Amygdala (tissue), 56 donors: ENCODE measurements around the gene CTDSPL.

ENCODE experiments used
- DNase-seq, 56 donors: peaks; one replicate each; lab custom pipeline; 2025; lab: John Stamatoyannopoulos, UW

Gene CTDSPL

DNA sequence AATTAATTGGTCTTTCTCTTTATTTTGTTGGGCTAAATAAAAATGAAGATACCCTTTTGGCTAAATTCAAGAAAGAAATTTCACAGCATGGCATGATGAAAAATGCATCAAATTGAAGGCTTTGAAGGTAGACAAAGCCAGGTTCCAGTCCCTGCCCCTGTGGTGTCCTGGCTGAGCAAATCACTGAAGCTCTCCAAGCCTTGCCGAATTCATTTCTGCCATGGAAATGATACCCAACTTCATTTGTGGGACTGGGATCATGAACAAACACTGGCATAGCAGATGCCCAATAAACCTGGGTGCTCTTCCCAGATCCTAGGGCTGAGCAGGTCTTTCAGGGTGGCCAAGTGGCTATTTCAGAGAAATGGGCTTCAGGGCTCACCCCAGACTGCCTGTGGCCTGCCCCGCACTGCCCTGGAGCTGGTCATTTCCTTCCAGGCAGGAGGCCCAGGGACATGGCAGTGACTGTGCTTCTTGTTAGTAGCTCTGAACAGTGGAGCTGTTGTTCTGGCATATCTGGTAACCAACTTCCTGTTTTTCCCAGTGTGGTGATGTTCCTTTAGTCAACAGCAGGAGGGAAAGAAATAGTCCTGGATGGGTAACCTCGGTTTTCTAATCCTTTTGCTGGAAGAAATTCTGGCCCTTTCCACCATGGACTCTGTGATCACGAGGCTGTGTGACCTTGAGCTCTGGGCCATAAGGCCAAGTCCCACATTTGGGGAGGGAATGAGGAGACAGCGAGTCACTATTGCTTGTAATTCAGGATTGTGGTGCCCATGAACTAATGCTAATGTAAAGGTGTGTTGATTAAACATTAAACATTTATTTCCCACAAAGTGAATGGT is 47.6 kb downstream of the CTDSPL start:
- DNase-seq = peak in 2 of 56 donors; percentile 26 to 38

DNA sequence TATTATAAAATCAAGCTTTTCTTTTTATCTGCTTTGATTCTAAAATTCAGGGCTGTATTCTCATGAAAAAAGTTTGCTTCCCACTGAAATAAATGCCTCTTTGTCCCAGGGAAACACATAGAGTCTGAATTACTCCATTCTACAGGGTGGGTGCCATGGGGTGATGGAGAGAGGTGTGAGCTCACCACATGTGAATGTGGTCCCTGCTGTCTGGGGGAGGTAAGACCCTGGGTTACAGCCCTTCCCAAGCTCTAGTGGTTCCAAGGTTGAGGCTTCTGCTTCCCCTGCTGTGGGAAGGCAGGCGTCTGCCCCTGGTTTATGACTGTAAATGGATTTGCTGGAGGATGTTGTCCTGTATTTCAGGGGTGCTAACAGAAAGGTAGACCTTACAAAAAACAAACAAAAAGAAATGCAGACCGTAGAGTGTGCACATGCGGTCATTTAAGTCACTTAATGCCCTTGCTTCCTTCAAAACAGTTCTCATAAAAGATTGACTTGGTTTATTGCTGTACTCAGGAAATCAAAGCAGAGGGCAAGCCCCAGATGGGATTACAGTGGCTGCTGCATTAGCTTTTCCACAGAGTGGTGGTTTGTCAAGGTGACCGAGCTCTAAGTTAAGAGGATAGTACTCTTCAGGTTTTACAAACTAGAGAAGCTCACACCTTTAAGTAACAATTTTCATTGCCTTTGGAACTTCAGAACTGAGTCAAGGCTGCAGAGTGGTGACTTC is 49.2 kb downstream of the CTDSPL start:
- DNase-seq = peak in 1 of 56 donors; percentile 17

DNA sequence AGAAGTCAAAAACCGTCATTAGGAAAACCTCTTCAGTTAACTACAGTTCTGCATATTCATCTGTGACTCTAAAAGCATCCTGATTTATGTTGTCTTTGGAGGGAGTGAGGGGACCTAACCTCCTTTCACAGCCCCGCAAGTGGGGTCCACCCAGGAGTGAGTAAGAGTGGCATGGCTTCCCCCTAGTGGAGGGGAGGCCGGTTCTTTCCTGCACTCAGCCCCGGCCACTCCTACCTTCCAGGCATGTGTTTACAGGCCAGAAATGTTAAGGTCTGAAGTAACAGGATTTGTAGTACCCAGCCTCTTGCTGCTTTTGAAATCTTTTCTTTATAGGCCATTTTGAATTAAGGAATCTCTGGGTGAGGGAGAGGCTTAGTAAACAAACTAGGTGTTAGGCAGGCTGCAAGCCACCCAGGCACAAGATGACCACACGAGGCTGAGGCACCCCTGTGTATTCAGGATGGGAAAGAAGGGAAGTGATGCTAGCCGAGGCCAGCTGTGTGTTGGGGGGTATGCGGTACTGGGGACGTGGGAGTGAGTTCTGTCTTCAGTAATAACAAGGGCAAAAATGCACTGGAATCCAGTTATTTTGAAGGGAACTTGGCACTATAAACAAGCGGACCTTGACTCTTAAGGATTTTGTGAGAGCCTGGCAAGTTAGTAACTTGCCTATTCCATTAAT is 50.5 kb downstream of the CTDSPL start:
- DNase-seq = no peak

- DNase-seq = no peak
Measured at GRCh38 chr3:37913522-37913921, 51.8 kb downstream of the CTDSPL start.

DNA sequence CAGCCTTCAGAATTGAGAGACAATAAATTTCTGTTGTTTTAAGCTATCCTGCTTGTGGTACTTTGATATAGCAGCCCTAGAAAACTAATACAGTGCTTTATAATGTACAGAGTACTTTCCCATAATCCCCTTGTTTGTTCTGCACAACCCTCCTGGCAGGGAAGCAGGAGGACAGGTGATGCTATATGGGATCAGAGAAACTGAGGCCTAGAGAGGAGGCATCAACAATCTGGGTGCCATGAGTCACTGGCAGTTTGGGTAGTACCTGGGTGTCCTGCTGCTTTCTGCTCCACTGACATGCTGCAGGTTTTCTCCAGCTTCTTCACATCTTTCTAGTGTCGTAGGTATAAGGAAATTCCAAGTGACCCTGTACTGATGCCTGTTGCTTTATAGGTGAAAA is 55.0 kb downstream of the CTDSPL start:
- no peak for DNase-seq

DNA sequence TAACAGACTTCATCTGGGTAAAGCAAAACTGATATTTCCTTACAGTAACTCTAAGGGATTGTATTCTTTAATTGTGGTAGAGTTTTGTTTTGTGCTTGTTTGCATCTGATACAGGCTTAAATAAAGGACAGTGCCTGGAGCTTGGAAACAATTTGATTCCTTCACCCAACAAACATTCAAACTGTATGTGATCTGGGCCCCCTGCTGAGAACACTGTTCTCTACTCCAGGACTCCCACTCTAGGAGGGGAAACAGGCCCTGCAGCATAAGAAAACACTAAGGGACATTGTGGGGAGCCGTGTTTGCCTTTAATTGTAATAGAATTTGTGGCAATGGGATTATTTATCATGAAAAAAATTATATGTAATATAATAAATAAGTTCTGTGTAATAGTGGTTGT is 56.9 kb downstream of the CTDSPL start:
- no peak for DNase-seq

DNA sequence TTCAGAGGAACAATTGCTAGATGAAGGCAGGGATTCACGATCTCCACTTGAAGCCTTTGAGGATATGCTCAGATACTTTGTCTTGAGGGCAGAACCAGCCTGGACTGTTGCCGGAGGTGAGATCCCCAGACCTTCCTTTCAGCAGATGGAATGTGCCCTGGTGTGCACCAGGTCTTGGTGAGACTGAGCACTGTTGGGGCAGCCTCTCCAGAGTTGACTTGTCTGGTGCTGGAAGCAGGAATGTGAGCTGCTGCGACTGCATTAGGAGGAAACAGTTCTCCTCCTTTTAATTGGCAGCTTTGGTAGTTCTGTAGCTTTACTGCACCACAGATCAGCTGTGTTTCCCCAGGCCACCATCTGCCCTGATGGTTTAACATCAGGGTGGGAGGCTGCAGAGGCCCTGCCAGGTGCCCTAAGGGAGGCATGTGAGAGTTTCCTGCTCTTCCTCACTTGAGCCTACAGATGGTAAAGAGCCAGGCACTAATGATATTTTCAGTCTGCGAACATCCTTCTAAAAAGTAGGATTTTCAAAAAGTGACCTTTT is 58.5 kb downstream of the CTDSPL start:
- no peak for DNase-seq

GRCh38 chr3:37921025-37921424 is 59.3 kb downstream of the CTDSPL start:
- DNase-seq = no peak

DNA sequence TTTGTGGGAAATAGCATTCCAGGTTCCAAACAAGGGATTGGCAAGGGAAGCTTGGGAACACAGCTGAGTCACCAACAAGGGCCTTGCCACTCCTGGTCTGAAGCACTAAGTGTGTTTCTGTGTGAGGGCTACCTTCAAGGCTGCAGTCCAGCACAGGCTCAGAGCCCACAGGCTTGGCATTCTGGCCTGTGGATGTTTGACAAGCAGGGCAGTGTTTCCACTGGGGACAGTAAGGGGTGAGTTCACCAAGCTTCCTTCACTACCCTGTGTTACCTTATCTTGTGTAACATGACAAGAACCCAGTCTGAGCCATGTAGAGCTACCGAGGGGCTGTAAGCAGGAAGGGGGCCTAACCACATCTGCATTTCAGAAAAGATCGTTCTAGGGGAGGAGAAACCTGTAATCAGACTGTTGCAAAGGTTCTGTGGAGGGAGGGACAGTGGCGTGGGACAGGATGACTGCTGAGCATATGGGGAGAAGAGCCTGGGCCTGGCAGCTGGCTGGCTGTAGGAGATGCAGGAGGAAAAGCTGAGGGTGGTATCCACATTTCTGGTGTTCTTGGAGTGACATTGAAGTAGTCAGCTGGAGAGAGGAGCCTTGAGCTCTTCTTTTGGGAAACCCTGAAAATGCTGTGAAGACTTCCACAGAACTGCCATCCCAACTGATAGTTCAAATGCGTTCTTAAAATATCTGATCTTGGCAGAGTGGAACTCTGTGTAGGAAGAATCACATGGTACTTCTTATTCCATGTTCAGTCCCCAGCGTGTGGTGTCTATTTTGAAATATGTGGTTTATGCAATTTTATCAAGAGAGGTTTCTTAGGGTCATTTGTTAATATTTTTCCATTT is 61.3 kb downstream of the CTDSPL start:
- DNase-seq = peak in 14 of 56 donors; percentile 11 to 54 (median 42)

GRCh38 chr3:37923569-37924040 is 61.9 kb downstream of the CTDSPL start:
- DNase-seq = no peak

DNA sequence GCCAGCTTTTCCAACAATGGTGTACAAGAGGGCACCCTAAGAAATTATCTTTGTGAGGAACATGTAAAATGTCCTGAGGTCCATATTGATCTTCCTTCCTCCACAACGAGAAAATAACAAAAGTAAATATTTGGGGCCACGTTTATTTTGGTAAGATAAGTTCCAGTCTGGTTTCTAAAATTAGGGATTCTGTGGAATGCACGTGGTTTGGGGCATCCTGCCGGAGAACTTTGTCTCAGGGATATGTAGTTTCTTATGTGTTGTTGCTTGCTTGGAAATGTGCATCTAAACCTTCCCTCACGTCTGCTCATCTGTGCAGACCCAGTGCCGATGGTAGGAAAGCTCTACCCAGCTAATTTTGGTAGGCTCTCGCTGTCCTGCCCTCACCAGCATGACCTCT is 62.8 kb downstream of the CTDSPL start:
- no peak for DNase-seq

- no peak for DNase-seq
Measured at GRCh38 chr3:37925157-37925556, 63.5 kb downstream of the CTDSPL start.

- DNase-seq = no peak
Measured at GRCh38 chr3:37926611-37927010, 64.9 kb downstream of the CTDSPL start.

GRCh38 chr3:37930495-37930894 is 68.8 kb downstream of the CTDSPL start:
- DNase-seq = no peak

DNA sequence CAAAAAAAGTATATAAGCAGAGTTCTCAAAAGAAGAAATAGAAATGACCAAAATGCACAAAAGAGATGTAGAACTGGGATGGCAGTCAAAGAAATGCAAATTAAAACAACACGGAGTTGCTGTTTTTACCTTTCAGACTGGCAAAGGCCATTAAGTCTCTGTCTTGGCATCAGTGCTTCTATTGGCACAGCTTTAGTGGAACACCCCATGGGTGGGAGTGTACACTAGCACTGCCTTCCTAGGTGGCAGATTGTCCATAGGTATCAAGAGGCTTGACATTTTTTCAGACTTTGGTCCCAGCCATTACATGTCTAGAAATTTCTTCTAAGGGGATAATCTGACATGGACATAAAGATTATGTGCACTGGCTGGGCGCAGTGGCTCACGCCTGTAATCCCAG is 70.8 kb downstream of the CTDSPL start:
- DNase-seq = no peak

GRCh38 chr3:37934631-37935289 is 73.1 kb downstream of the CTDSPL start:
- no peak for DNase-seq

- no peak for DNase-seq
Measured at GRCh38 chr3:37935290-37935668, 73.6 kb downstream of the CTDSPL start.

DNA sequence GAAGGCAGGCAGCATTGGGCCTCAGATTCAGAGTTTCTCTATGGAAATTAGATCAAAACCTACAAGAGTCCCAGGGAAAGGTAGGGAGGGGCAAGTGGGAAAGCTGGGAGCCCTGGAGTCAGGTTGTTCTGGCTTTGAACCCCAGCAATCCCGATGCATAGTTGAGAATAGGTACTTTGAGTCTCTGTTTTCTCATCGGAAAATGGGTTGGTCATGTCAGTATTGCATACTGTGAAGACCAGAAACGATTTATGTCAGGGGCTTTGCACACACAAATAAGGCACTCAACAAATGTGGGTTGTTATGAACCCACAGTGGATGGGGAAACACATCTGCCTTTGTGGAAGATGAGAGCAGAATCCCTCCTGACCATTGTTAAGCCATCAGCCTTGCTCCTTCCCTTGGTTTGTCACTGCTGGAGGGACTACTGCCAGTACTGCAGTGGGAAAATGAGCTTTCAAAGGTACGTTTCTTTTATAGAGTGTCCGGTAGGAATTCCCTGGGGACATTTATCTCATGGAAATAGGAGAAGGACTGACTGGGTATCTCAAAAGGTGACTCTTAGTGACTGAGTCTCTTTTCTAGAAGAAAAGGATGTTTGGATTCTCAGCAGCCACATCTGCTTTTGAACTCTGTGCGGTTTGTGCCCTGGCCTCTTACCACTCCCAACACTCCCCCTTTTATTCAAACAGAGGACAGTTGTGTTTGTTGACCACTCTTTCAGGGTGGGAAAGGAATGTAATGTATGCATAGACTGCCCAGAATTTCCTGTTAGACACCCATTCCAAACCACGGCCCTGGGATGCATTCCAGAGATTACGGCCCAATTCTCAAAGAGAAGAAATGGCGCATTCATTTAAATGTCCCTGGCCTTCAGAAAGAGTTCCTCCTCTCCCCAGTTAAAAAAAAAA is 74.3 kb downstream of the CTDSPL start:
- no peak for DNase-seq
